ENCODE measurements around the gene FTH1. TPM values are rescaled to one million over a fixed set of nuclear protein-coding genes. Genes with fewer than 3 reads are reported as not detected.
A peak's percentile ranks its signal among the peaks of the same experiment; 100 is the strongest.

The FTH1 gene
- total RNA-seq, 1 donor from 2014 or later = 3,807 TPM

DNA sequence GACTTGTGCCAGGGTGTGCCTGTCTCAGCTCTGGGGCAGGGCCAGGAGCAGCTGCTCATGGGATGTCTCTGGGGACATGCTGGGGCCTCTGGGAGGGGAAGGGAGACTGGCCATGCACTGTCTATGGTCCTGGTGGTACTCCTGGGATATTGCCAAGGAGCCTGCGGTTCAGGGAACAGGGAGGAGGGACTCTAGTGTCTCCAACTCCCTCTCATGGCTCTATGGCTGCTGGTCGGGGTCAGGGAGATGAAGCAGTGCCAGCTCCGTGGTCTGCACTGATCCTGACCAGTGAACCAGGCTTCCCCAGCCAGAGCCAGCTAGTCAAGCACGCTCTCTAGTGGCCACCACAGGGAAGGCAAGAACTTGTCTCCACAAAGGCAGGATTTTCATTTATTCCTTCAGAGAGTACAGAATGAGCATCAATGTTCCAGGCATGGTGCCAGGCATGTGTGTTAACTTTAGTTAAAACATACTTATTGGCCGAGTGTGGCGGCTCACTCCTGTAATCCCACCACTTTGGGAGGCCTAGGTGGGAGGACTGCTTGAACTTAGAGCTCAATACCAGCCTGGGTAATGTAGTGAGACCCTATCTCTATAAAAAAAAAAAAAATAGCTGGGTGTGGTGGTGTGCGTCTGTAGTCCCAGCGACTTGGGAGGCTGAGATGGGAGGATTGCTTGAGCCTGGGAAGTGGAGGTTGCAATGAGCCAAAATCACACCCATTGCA is 19.8 kb downstream of the FTH1 start:
- peaks cover 41% of the 10 kb centered on the region for H3K4me1 Mint-ChIP-seq (ENCODE audit: low read depth)
- H3K9me3 Mint-ChIP-seq (ENCODE audit: low read depth) = no peaks in the 10 kb centered on the region
- DNase-seq (ENCODE audit: low spot score) = no peak
- H3K27ac Mint-ChIP-seq (ENCODE audit: unreplicated experiment) = peak overlapping the region; percentile 86
- TF ChIP-seq, protein P1, sequence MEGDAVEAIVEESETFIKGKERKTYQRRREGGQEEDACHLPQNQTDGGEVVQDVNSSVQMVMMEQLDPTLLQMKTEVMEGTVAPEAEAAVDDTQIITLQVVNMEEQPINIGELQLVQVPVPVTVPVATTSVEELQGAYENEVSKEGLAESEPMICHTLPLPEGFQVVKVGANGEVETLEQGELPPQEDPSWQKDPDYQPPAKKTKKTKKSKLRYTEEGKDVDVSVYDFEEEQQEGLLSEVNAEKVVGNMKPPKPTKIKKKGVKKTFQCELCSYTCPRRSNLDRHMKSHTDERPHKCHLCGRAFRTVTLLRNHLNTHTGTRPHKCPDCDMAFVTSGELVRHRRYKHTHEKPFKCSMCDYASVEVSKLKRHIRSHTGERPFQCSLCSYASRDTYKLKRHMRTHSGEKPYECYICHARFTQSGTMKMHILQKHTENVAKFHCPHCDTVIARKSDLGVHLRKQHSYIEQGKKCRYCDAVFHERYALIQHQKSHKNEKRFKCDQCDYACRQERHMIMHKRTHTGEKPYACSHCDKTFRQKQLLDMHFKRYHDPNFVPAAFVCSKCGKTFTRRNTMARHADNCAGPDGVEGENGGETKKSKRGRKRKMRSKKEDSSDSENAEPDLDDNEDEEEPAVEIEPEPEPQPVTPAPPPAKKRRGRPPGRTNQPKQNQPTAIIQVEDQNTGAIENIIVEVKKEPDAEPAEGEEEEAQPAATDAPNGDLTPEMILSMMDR (IDR thresholded peaks at IDR 0.05) = peak; percentile 97
- H3K27me3 Mint-ChIP-seq (ENCODE audit: low read depth) = no peaks in the 10 kb centered on the region
- H3K36me3 Mint-ChIP-seq (ENCODE audit: low read depth) = no peaks in the 10 kb centered on the region
- H3K4me3 Mint-ChIP-seq (ENCODE audit: unreplicated experiment) = no peak overlapping the region

DNA sequence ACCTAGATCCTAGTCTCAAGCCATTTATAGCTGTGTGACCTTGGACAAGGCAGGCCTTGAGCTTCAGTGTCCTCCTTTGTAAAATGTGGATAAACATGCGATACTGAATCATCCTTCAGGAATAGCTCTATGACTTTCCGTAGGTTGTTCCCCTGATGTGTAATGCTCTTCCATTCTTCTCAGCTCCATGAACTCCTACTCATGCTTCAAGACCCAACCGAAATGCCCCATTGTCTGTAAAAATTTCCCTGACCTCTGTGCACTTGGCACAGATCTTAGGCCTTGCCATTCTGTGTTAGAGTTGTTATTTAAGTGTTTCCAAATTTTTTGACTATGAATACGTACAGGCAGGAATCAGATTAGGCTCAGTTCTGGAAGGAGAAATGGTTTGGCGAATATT is 20.5 kb downstream of the FTH1 start:
- Mint-ChIP-seq H3K27ac (ENCODE audit: unreplicated experiment) (peak overlapping the region; percentile 86), H3K4me3 (ENCODE audit: unreplicated experiment) (no peak overlapping the region), H3K27me3 (ENCODE audit: low read depth) (no peaks in the 10 kb centered on the region), H3K9me3 (ENCODE audit: low read depth) (no peaks in the 10 kb centered on the region), H3K4me1 (ENCODE audit: low read depth) (peaks cover 41% of the 10 kb centered on the region), H3K36me3 (ENCODE audit: low read depth) (no peaks in the 10 kb centered on the region)
- DNase-seq (ENCODE audit: low spot score) = no peak
- TF ChIP-seq, protein P1 (IDR thresholded peaks at IDR 0.05) = no peak

GRCh38 chr11:61945191-61945590 is 22.2 kb downstream of the FTH1 start:
- H3K9me3 Mint-ChIP-seq (ENCODE audit: low read depth) = no peaks in the 10 kb centered on the region
- DNase-seq (ENCODE audit: low spot score) = no peak
- TF ChIP-seq, protein P1 (IDR thresholded peaks at IDR 0.05) = no peak
- H3K27ac Mint-ChIP-seq (ENCODE audit: unreplicated experiment) = no peak overlapping the region
- no peaks in the 10 kb centered on the region for H3K36me3 Mint-ChIP-seq (ENCODE audit: low read depth)
- H3K27me3 Mint-ChIP-seq (ENCODE audit: low read depth) = no peaks in the 10 kb centered on the region
- H3K4me3 Mint-ChIP-seq (ENCODE audit: unreplicated experiment) = no peak overlapping the region
- H3K4me1 Mint-ChIP-seq (ENCODE audit: low read depth) = peaks cover 31% of the 10 kb centered on the region

GRCh38 chr11:61940466-61940865 is 27.0 kb downstream of the FTH1 start:
- Mint-ChIP-seq H3K27me3 (ENCODE audit: low read depth) (peaks cover 2% of the 10 kb centered on the region), H3K27ac (ENCODE audit: unreplicated experiment) (no peak overlapping the region), H3K4me1 (ENCODE audit: low read depth) (no peaks in the 10 kb centered on the region), H3K36me3 (ENCODE audit: low read depth) (peaks cover 2% of the 10 kb centered on the region), H3K4me3 (ENCODE audit: unreplicated experiment) (no peak overlapping the region), H3K9me3 (ENCODE audit: low read depth) (peaks cover 12% of the 10 kb centered on the region)
- TF ChIP-seq, protein P1 (IDR thresholded peaks at IDR 0.05) = no peak
- DNase-seq (ENCODE audit: low spot score) = no peak

DNA sequence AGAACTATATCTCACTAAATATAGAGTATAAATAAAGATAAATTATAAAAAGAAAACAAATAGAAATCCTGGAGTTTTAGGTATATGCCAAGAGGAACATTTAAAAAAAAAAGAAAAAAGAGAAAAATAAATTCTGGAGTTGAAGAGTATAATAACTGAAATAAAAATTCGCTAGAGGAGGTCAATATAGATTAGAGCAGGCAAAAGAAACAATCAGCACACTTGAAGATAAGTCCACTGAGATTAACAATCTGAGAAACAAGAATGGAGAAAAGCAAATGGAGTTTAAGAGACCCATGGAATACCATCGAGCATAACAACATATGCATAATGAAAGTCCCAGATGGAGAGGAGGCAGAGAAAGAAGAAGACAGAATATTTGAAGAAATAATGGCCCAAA is 31.6 kb downstream of the FTH1 start:
- Mint-ChIP-seq H3K4me1 (ENCODE audit: low read depth) (no peaks in the 10 kb centered on the region), H3K27me3 (ENCODE audit: low read depth) (peaks cover 6% of the 10 kb centered on the region), H3K27ac (ENCODE audit: unreplicated experiment) (no peak overlapping the region), H3K9me3 (ENCODE audit: low read depth) (peaks cover 19% of the 10 kb centered on the region), H3K36me3 (ENCODE audit: low read depth) (peaks cover 4% of the 10 kb centered on the region), H3K4me3 (ENCODE audit: unreplicated experiment) (no peak overlapping the region)
- no peak for DNase-seq (ENCODE audit: low spot score)
- TF ChIP-seq, protein P1 (IDR thresholded peaks at IDR 0.05) = no peak

All from chondrocyte (in vitro differentiated cells).